ENCODE measurements around the gene CFAP210. TPM values are rescaled to one million over a fixed set of nuclear protein-coding genes. Genes with fewer than 3 reads are reported as not detected.
"Not testable (repeated sequence)": the region's sequence is repeated elsewhere in the genome, so short reads cannot be mapped to it uniquely, and the experiment has no call there.

Gene CFAP210
- total and polyA plus RNA-seq, 4 experiments from 2014 or later = not detected

DNA sequence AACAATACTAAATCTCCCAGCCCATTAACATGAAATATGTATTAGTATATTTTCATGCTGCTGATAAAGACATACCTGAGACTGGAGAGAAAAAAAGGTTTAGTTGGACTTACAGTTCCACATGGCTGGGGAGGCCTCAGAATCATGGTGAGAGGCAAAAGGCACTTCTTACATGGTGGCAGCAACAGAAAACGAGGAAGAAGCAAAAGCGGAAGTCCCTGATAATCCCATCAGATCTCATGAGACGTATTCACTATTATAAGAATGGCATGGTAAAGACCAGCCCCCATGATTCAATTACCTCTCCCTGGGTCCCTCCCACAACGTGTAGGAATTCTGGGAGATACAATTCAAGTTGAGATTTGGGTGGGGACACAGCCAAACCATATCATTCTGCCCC, 7.4 kb downstream of the CFAP210 start:
- CTCF ChIA-PET (ENCODE audit: partially characterized antibody); H3K27me3 Mint-ChIP-seq; H3K27me3 ChIP-seq (ENCODE audit: insufficient read depth, low read length); DNase-seq; H3K27ac ChIP-seq (ENCODE audit: low read depth, low read length); H3K9me3 ChIP-seq (ENCODE audit: control insufficient read depth in 1 of 2, low read length in 2 of 2); H3K36me3 ChIP-seq (ENCODE audit: insufficient read depth, low read length); H3K4me3 ChIP-seq (ENCODE audit: low read length in 2 of 2); H3K27ac Mint-ChIP-seq; POLR2A ChIA-PET (ENCODE audit: partially characterized antibody); intact Hi-C loops (cut with micrococcal nuclease); H3K4me3 Mint-ChIP-seq; H3K36me3 Mint-ChIP-seq; H3K4me1 ChIP-seq (ENCODE audit: insufficient read depth, low read length); H3K4me1 Mint-ChIP-seq: not testable (repeated sequence)
- peaks cover 5 to 22% (median 16%) of the 10 kb centered on the region in 8 donors for H3K9me3 Mint-ChIP-seq

DNA sequence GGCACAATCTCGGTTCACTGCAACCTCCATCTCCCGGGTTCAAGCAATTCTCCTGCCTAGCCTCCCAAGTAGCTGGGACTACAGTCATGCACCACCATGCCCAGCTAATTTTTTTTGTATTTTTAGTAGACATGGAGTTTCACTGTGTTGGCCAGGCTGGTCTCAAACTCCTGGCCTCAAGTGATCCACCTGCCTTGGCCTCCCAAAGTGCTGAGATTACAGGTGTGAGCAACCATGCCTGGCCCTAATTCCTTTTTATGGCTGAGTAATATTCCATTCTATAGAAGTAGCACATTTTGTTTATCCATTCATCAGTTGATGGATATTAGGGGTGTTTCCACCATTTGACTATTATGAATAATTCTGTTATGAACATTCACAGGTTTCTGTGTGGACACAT, 9.5 kb downstream of the CFAP210 start:
- DNase-seq; H3K4me3 ChIP-seq (ENCODE audit: low read length in 2 of 2); H3K36me3 Mint-ChIP-seq; H3K4me1 ChIP-seq (ENCODE audit: insufficient read depth, low read length); H3K36me3 ChIP-seq (ENCODE audit: insufficient read depth, low read length); intact Hi-C loops (cut with micrococcal nuclease); H3K27ac ChIP-seq (ENCODE audit: low read depth, low read length); H3K27me3 ChIP-seq (ENCODE audit: insufficient read depth, low read length); CTCF ChIA-PET (ENCODE audit: partially characterized antibody); H3K9me3 ChIP-seq (ENCODE audit: control insufficient read depth in 1 of 2, low read length in 2 of 2); H3K4me1 Mint-ChIP-seq; H3K4me3 Mint-ChIP-seq; H3K27me3 Mint-ChIP-seq: not testable (repeated sequence)
- Mint-ChIP-seq H3K27ac (peak overlapping the region in 1 of 7 donors; percentile 28), H3K9me3 (peaks cover 2 to 11% (median 5%) of the 10 kb centered on the region in 8 donors)
- POLR2A ChIA-PET (ENCODE audit: partially characterized antibody) = interaction anchor here (0.6 kb wide), 1 partner anchor 214 kb away, joined by 3 read pairs; no protein-coding TSS in a partner anchor

DNA sequence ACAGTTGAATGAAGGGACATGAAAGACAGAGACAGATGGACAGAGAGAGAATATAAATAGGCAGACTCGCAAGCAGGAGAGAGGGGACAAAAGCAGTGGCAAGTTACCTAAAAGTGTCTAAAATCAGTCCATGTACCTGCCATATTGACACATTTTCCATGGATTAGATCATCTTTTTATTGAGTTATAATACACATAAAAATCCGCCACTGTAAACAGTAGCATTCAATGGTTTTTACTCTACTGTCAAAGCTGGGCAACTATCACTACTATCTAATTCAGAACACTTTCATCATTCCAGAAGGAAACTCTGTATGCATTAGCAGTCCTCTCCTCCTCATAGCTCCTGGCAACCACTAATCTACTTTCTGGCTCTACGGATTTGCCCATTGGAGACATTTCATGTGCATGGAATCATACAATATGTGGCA, 10.1 kb downstream of the CFAP210 start:
- Mint-ChIP-seq H3K27me3 (peaks cover 0 to 3% of the 10 kb centered on the region in 2 donors), H3K4me1 (peaks cover 0 to 8% (median under 1%) of the 10 kb centered on the region in 4 donors), H3K9me3 (peaks cover 0 to 11% (median 4%) of the 10 kb centered on the region in 8 donors), H3K36me3 (peaks cover 0 to 7% of the 10 kb centered on the region in 2 donors), H3K4me3 (no peak overlapping the region), H3K27ac (peak overlapping the region in 3 of 7 donors; percentile 20 to 56 (median 28))
- ChIA-PET CTCF (ENCODE audit: partially characterized antibody) (no interaction called here), POLR2A (ENCODE audit: partially characterized antibody) (interaction anchor here (0.6 to 0.8 kb wide), 2 partner anchors 11 to 215 kb away, joined by 3 read pairs; no protein-coding TSS in a partner anchor)
- intact Hi-C loops (cut with micrococcal nuclease) = no loop called here
- H3K9me3 ChIP-seq (ENCODE audit: control insufficient read depth in 1 of 2, low read length in 2 of 2) = no peaks in the 10 kb centered on the region
- H3K4me3 ChIP-seq (ENCODE audit: low read length in 2 of 2) = no peak overlapping the region
- H3K36me3 ChIP-seq (ENCODE audit: insufficient read depth, low read length) = no peaks in the 10 kb centered on the region
- DNase-seq = no peak
- no peaks in the 10 kb centered on the region for H3K4me1 ChIP-seq (ENCODE audit: insufficient read depth, low read length)
- H3K27ac ChIP-seq (ENCODE audit: low read depth, low read length) = no peak overlapping the region
- H3K27me3 ChIP-seq (ENCODE audit: insufficient read depth, low read length) = no peaks in the 10 kb centered on the region

DNA sequence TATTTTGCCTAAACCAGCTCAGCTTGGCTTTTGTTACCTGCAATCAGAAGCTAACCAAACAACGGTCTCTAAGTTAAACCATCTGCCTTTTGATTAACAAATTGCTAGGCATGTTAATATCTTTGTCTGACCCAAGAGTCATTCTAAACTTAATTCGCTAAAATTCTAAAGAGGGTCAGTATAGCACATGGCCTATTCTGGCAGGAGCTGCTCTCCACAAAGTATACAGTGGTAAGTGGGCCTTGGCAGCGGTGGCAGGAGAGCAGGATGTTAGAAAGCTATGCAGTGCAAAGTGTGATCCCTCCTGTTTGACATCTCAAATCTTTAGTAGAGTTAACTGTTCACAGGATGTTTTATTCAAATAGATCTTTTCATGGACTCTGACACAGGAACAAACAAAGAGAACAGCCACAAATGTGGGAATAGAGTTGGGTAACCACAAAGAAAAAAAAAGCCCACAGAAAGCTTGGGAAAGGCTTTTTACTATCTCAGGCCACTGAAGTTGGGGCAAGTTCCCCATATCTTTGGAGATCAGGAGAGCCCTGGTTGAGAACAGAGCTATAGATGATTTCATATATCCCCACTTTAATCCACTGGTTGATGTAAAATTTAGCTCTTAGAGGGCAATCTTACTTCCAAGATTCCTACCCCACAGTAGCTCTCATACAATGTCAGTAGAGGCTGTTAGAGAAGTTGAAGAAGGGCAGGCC, 10.6 kb downstream of the CFAP210 start:
- intact Hi-C loops (cut with micrococcal nuclease) = no loop called here
- DNase-seq = no peak
- Mint-ChIP-seq H3K27ac (peak overlapping the region in 5 of 7 donors; percentile 20 to 56 (median 37)), H3K27me3 (peaks cover 0 to 3% of the 10 kb centered on the region in 2 donors), H3K9me3 (peaks cover 0 to 7% (median 2%) of the 10 kb centered on the region in 8 donors), H3K36me3 (peaks cover 0 to 4% of the 10 kb centered on the region in 2 donors), H3K4me1 (peaks cover 0 to 8% (median under 1%) of the 10 kb centered on the region in 4 donors), H3K4me3 (peak overlapping the region in 1 of 8 donors; percentile 1)
- POLR2A ChIA-PET (ENCODE audit: partially characterized antibody) = interaction anchor here (0.8 kb wide), 1 partner anchor 11 kb away, joined by 3 read pairs; no protein-coding TSS in a partner anchor
- H3K27ac ChIP-seq (ENCODE audit: low read depth, low read length) = no peak overlapping the region
- CTCF ChIA-PET (ENCODE audit: partially characterized antibody) = no interaction called here
- no peak overlapping the region for H3K4me3 ChIP-seq (ENCODE audit: low read length in 2 of 2)
- H3K4me1 ChIP-seq (ENCODE audit: insufficient read depth, low read length) = no peaks in the 10 kb centered on the region
- no peaks in the 10 kb centered on the region for H3K9me3 ChIP-seq (ENCODE audit: control insufficient read depth in 1 of 2, low read length in 2 of 2)
- H3K27me3 ChIP-seq (ENCODE audit: insufficient read depth, low read length) = no peaks in the 10 kb centered on the region
- H3K36me3 ChIP-seq (ENCODE audit: insufficient read depth, low read length) = no peaks in the 10 kb centered on the region

DNA sequence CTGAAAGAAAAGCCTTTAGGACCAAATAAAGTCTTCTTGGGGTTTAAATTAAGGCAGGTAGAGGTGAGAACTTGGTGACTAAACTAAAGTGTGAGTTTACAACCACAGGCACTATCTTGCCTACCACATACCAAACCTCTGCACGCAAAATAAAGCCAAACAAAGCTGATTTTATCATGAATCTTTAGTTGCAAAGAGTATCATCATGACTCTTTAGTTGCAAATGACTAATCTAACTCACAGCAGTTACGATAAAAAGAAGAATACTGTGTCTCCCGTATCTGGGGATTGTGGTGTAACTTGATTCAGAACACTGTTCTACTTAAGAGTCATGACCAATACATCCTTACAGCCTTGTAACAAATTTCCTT, 11.2 kb downstream of the CFAP210 start:
- POLR2A ChIA-PET (ENCODE audit: partially characterized antibody) = no interaction called here
- H3K4me3 Mint-ChIP-seq = peak overlapping the region in 1 of 8 donors; percentile 1
- no peaks in the 10 kb centered on the region for H3K9me3 ChIP-seq (ENCODE audit: control insufficient read depth in 1 of 2, low read length in 2 of 2)
- H3K27me3 ChIP-seq (ENCODE audit: insufficient read depth, low read length) = no peaks in the 10 kb centered on the region
- peaks cover 0 to 8% (median under 1%) of the 10 kb centered on the region in 4 donors for H3K4me1 Mint-ChIP-seq
- H3K9me3 Mint-ChIP-seq = peaks cover 0 to 2% (median 0%) of the 10 kb centered on the region in 8 donors
- H3K4me3 ChIP-seq (ENCODE audit: low read length in 2 of 2) = no peak overlapping the region
- CTCF ChIA-PET (ENCODE audit: partially characterized antibody) = no interaction called here
- H3K27ac ChIP-seq (ENCODE audit: low read depth, low read length) = no peak overlapping the region
- H3K36me3 Mint-ChIP-seq = no peaks in the 10 kb centered on the region
- intact Hi-C loops (cut with micrococcal nuclease) = no loop called here
- H3K4me1 ChIP-seq (ENCODE audit: insufficient read depth, low read length) = no peaks in the 10 kb centered on the region
- no peak for DNase-seq
- no peaks in the 10 kb centered on the region for H3K36me3 ChIP-seq (ENCODE audit: insufficient read depth, low read length)
- H3K27ac Mint-ChIP-seq = peak overlapping the region in 4 of 7 donors; percentile 20 to 37 (median 28)
- H3K27me3 Mint-ChIP-seq = no peaks in the 10 kb centered on the region

DNA sequence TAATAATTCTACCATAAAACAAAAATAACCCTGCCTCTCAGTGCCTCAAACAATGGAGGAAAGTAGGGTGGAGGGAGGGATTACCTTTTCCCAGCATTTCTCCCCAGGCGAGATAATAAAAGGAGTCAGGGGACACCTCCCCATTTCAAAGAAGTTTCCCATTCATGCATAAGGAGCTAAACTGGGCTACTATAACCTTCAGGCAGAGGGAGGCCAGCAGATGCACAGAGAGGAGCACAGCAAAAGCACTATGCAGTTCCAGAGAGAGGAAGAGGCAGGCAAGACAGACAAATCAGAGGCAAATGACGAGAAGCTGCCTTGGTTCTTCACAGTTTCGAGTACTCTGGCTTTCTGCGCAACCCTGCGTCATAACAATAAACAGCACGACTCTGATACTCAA, 17.4 kb downstream of the CFAP210 start:
- intact Hi-C loops (cut with micrococcal nuclease) = no loop called here
- DNase-seq = no peak
- Mint-ChIP-seq H3K4me3 (no peak overlapping the region), H3K36me3 (no peaks in the 10 kb centered on the region), H3K9me3 (peaks cover 0 to 4% (median 0%) of the 10 kb centered on the region in 8 donors), H3K27ac (no peak overlapping the region), H3K4me1 (no peaks in the 10 kb centered on the region), H3K27me3 (peaks cover 5 to 6% of the 10 kb centered on the region in 2 donors)
- Histone ChIP-seq H3K9me3 (ENCODE audit: control insufficient read depth in 1 of 2, low read length in 2 of 2) (no peaks in the 10 kb centered on the region), H3K4me1 (ENCODE audit: insufficient read depth, low read length) (no peaks in the 10 kb centered on the region), H3K27ac (ENCODE audit: low read depth, low read length) (no peak overlapping the region), H3K4me3 (ENCODE audit: low read length in 2 of 2) (no peak overlapping the region), H3K36me3 (ENCODE audit: insufficient read depth, low read length) (no peaks in the 10 kb centered on the region), H3K27me3 (ENCODE audit: insufficient read depth, low read length) (no peaks in the 10 kb centered on the region)
- ChIA-PET CTCF (ENCODE audit: partially characterized antibody) (no interaction called here), POLR2A (ENCODE audit: partially characterized antibody) (no interaction called here)

DNA sequence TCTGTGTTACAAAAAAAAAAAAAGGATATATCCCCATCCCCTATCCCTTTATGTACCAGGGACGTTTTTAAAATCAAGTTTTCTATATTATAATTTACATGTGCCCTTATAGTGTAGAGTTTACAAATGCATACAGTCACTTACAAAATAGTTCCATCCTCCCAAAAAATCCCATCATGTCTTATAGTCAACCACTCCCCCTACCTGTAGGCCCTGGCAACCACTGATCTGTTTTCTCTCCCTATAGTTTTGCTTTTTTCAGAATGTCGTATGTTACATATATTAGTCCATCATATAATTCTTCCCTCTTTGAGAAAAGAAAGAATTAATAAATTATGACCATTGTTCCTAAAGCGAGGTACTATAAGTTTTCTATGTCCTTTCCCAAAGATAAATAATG, 17.8 kb downstream of the CFAP210 start:
- Histone ChIP-seq H3K36me3 (ENCODE audit: insufficient read depth, low read length) (no peaks in the 10 kb centered on the region), H3K27me3 (ENCODE audit: insufficient read depth, low read length) (no peaks in the 10 kb centered on the region), H3K4me3 (ENCODE audit: low read length in 2 of 2) (no peak overlapping the region), H3K4me1 (ENCODE audit: insufficient read depth, low read length) (no peaks in the 10 kb centered on the region), H3K27ac (ENCODE audit: low read depth, low read length) (no peak overlapping the region), H3K9me3 (ENCODE audit: control insufficient read depth in 1 of 2, low read length in 2 of 2) (no peaks in the 10 kb centered on the region)
- H3K36me3 Mint-ChIP-seq = no peaks in the 10 kb centered on the region
- no peak overlapping the region for H3K27ac Mint-ChIP-seq
- peaks cover 0 to 4% (median 0%) of the 10 kb centered on the region in 8 donors for H3K9me3 Mint-ChIP-seq
- POLR2A ChIA-PET (ENCODE audit: partially characterized antibody) = no interaction called here
- no peak for DNase-seq
- intact Hi-C loops (cut with micrococcal nuclease) = no loop called here
- H3K4me3 Mint-ChIP-seq = no peak overlapping the region
- H3K27me3 Mint-ChIP-seq = peaks cover 5 to 6% of the 10 kb centered on the region in 2 donors
- H3K4me1 Mint-ChIP-seq = no peaks in the 10 kb centered on the region
- CTCF ChIA-PET (ENCODE audit: partially characterized antibody) = no interaction called here
